HG03280 (cell line): ENCODE results near the gene CSF1.

Experiments
- ATAC-seq: cut with Tn5 transposase; IDR thresholded peaks from one replicate; pipeline ENCODE4 v1.9.1; 2021; ENCODE audit warnings: mild to moderate bottlenecking, moderate library complexity; ENCODE audit not compliant: unreplicated experiment

Gene CSF1

GRCh38 chr1:109975718-109976117 lies 65.1 kb downstream of the CSF1 start:
- ATAC-seq: no peak

GRCh38 chr1:109976762-109977161 lies 66.1 kb downstream of the CSF1 start:
- ATAC-seq: no peak

GRCh38 chr1:109977225-109977624 lies 66.6 kb downstream of the CSF1 start:
- no peak for ATAC-seq

DNA sequence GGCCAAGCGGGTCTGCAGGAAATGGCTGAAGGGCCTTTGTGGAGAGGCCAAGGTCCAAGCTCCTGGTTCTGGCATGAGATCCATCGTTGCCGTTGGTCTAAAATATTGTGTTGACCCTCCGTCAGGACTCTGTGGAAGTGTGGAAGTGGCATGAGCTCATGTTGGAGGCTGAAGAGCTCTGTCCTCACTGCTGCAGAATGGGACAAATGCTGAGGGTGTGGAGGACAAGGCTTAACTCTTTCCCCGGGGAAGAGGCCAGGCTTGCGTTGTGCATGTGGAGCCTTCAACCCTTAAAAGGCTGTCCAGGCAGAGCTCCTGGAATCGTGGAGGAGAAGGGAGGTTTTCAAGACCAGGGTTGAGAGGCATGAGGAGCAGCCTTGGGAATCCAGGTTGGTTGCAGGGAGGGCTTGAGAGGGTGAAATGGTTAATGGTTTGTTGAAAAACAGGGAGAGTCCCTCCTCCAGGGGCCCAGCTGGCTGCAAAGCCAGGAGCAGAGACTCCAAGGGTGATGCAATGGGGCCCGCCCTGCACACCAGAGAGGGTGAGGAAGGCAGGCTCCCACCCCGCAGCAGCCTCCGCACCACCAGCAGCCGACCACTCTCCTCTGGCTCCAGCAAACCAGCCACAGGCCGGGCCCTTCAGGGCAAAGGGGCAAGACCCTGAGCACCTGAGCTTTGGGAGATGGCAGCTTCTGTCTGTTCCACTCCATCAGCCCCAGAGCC lies 67.2 kb downstream of the CSF1 start:
- ATAC-seq: no peak

DNA sequence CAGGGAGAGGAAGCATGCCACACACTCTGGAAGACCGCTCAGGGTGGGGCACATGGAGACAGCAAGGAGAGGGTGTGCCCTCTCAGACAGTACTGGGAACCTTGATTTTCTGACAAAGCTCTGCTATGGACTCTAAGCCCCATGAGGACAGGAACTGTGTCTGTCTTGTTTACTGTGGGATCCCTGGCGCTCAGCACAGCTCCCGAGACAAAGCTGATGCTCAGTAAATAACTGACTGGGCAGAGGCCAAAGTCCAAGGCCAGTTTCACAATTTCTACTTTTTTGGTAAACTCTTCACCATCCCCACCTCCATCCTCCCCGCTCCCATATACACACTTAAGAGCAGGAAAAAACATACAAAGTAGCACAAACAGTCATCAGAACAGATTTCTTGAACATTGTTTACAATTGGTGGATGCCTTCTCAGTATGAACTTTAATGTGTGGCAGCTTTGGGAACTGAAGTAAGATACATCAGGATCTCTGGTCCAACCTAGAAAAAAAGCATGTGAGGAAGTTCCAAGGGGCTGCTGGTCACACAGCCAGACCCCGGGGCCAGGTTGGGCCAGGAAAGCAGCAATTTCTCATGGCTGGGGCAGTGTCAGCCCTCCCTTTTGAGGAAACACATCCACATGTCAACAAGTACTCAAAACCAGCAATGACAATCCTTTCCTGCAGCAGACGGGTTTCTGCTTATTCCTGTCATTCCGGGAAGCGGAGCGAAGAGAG lies 68.3 kb downstream of the CSF1 start:
- no peak for ATAC-seq

DNA sequence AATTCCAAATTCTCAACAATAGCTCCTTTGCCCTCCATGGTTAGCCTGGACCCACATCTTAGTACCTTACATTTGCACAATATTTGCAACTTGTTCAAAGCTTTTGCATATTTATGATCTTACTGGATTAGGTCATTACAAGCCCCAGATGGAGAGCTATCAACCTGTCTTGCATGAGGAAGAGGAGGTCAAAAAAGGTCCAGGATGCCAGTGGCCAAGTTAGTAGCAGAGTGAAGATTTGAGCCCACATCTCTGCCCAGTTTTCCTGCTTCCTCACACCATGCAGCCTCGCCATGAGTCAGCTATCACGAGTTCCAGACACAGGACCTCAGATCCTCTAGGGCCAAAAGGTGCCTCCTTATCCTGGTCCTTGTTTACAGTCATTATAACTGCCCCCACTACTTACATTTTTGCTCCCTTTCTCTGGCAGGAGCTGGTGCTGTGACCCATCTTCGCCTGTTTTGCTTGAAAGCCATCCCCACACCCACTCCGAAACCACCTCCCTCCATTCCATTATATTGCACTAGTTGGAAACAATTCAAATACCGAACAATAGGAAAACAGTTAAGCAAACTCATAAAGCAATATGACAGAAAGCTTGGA lies 68.9 kb downstream of the CSF1 start:
- ATAC-seq: no peak
